IMR-90 (cell line): ENCODE measurements around the gene YBX2. TPM values are rescaled to one million over a fixed set of nuclear protein-coding genes. Genes with fewer than 3 reads are reported as not detected.

ENCODE experiments used
- ATAC-seq: fragments of 200-7000 bp; cut with Tn5 transposase; 2 replicates; pipeline ENCODE4 v1.9.1; 2020; ENCODE audit warnings: low read depth, mild to moderate bottlenecking, moderate library complexity
- BruUV-seq: library from RNA; stranded (reverse); fragments of 400-500 nt; replicated peaks from 2 replicates; lab custom pipeline; 2021; lab: Mats Ljungman, UMichigan
- CTCF ChIA-PET: fragments of 300-600 bp; formaldehyde crosslinking; extraction: SDS; loops from one replicate; lab custom pipeline; 2021; ENCODE audit warnings: antibody characterized with exemption; lab: Yijun Ruan, JAX
- POLR2A ChIA-PET: fragments of 300-600 bp; sonication (Branson Sonifier 250); formaldehyde crosslinking; loops from one replicate; lab custom pipeline; 2022; ENCODE audit warnings: antibody characterized with exemption; ENCODE audit not compliant: unreplicated experiment; lab: Charles Lee
- DNase-seq: peaks from one replicate; pipeline ENCODE4 v3.0.0; 2013
- H2AFZ ChIP-seq: replicated peaks from 2 replicates; pipeline ENCODE3; 2013; ENCODE audit warnings: low read length, mild to moderate bottlenecking; ENCODE audit not compliant: poor library complexity
- H2AK5ac ChIP-seq: 2 replicates; pipeline ENCODE4 v1.6.1; 2013; ENCODE audit warnings: low read depth, low read length, inconsistent platforms
- H2AK9ac ChIP-seq: replicated peaks from 2 replicates; pipeline ENCODE3; 2013; ENCODE audit warnings: mild to moderate bottlenecking, low read depth, low read length, moderate library complexity; ENCODE audit not compliant: poor library complexity
- H2BK120ac ChIP-seq: 2 replicates; pipeline ENCODE4 v1.6.1; 2013; ENCODE audit warnings: low read depth, low read length, inconsistent platforms
- H2BK15ac ChIP-seq: 3 replicates; pipeline ENCODE4 v1.6.1; 2013; ENCODE audit warnings: low read depth, low read length, inconsistent platforms
- H2BK20ac ChIP-seq: 2 replicates; pipeline ENCODE4 v1.6.1; 2013; ENCODE audit warnings: low read depth, mild to moderate bottlenecking, inconsistent platforms, low read length, moderate library complexity
- H2BK5ac ChIP-seq: 2 replicates; pipeline ENCODE4 v1.6.1; 2013; ENCODE audit warnings: mild to moderate bottlenecking, low read depth, low read length, inconsistent platforms; ENCODE audit not compliant: poor library complexity, severe bottlenecking
- H3K14ac ChIP-seq: replicated peaks from 2 replicates; pipeline ENCODE4 v1.6.1; 2013; ENCODE audit warnings: low read depth, low read length, inconsistent platforms
- H3K18ac ChIP-seq: 2 replicates; pipeline ENCODE4 v1.6.1; 2013; ENCODE audit warnings: low read depth, low read length, control low read depth
- H3K23ac ChIP-seq: 2 replicates; pipeline ENCODE4 v1.6.1; 2013; ENCODE audit warnings: low read depth, low read length, inconsistent platforms
- H3K27ac ChIP-seq: 2 replicates; pipeline ENCODE4 v1.5.1; 2013; ENCODE audit warnings: mild to moderate bottlenecking, control low read depth, low read length; ENCODE audit not compliant: insufficient read depth
- H3K27me3 ChIP-seq: 2 replicates; pipeline ENCODE4 v1.6.1; 2013; ENCODE audit warnings: low read length; ENCODE audit not compliant: control insufficient read depth, insufficient read depth
- H3K36me3 ChIP-seq: 2 replicates; pipeline ENCODE4 v1.6.1; 2013; ENCODE audit warnings: low read length, mixed read lengths; ENCODE audit not compliant: control insufficient read depth, insufficient read depth
- H3K4ac ChIP-seq: 2 replicates; pipeline ENCODE4 v1.6.1; 2013; ENCODE audit warnings: low read depth, low read length, inconsistent platforms
- H3K4me1 ChIP-seq: 2 replicates; pipeline ENCODE4 v1.6.1; 2013; ENCODE audit warnings: low read length, mixed read lengths; ENCODE audit not compliant: control insufficient read depth, insufficient read depth
- H3K4me2 ChIP-seq: 2 replicates; pipeline ENCODE4 v1.6.1; 2013; ENCODE audit warnings: low read depth, mild to moderate bottlenecking, control low read depth, low read length, moderate library complexity
- H3K4me3 ChIP-seq: 2 replicates; pipeline ENCODE4 v1.5.1; 2013; ENCODE audit warnings: low read depth, mild to moderate bottlenecking, control low read depth, low read length, moderate library complexity; ENCODE audit not compliant: insufficient read depth
- H3K56ac ChIP-seq: 2 replicates; pipeline ENCODE4 v1.6.1; 2013; ENCODE audit warnings: low read length, inconsistent platforms; ENCODE audit not compliant: insufficient read depth; ENCODE audit errors: extremely low read depth
- H3K79me1 ChIP-seq, 2 experiments: 2 replicates each; pipeline ENCODE4 v1.6.1; 2013; ENCODE audit warnings: low read length in 2 of 2, inconsistent platforms in 1 of 2, low read depth in 1 of 2
- H3K9ac ChIP-seq: 2 replicates; pipeline ENCODE4 v1.6.1; 2013; ENCODE audit warnings: low read depth, low read length, control low read depth
- H3K9me1 ChIP-seq: 2 replicates; pipeline ENCODE4 v1.6.1; 2013; ENCODE audit warnings: low read length, inconsistent platforms; ENCODE audit not compliant: insufficient read depth
- H3K9me3 ChIP-seq: 2 replicates; pipeline ENCODE4 v1.6.1; 2013; ENCODE audit warnings: low read length; ENCODE audit not compliant: control insufficient read depth, insufficient read depth
- H4K20me1 ChIP-seq: 2 replicates; pipeline ENCODE4 v1.6.1; 2013; ENCODE audit warnings: low read length, inconsistent platforms; ENCODE audit not compliant: insufficient read depth
- H4K5ac ChIP-seq: 2 replicates; pipeline ENCODE4 v1.6.1; 2013; ENCODE audit warnings: mild to moderate bottlenecking, low read depth, low read length, control low read depth
- H4K8ac ChIP-seq, 2 experiments: 2 replicates each; pipeline ENCODE4 v1.6.1; 2013; ENCODE audit warnings: low read depth in 2 of 2, low read length in 2 of 2, control low read depth in 1 of 2, inconsistent platforms in 1 of 2
- H4K91ac ChIP-seq: 2 replicates; pipeline ENCODE4 v1.6.1; 2013; ENCODE audit warnings: low read depth, low read length, inconsistent platforms; ENCODE audit not compliant: insufficient read depth
- BHLHE40 ChIP-seq: fragments of 150-350 bp; IDR thresholded peaks from 2 replicates; pipeline ENCODE4 v1.6.1; 2016; ENCODE audit warnings: mild to moderate bottlenecking, low read depth, low read length
- CEBPB ChIP-seq: IDR thresholded peaks from 2 replicates; pipeline ENCODE4 v1.6.1; 2012; ENCODE audit warnings: low read depth, low read length, improper control_type of control experiment
- CHD1 ChIP-seq: IDR thresholded peaks from 2 replicates; pipeline ENCODE4 v1.6.1; 2012; ENCODE audit warnings: low read depth, low read length, improper control_type of control experiment
- CTCF ChIP-seq: conservative IDR thresholded peaks from 2 replicates; pipeline ENCODE4 v1.5.1; 2012; ENCODE audit warnings: mild to moderate bottlenecking, low read depth, low read length, improper control_type of control experiment
- ELK1 ChIP-seq: fragments of 150-350 bp; IDR thresholded peaks from 2 replicates; pipeline ENCODE4 v1.6.1; 2016; ENCODE audit warnings: low read depth, mild to moderate bottlenecking, low read length, moderate library complexity, borderline replicate concordance
- FOS ChIP-seq: fragments of 150-350 bp; IDR thresholded peaks from 2 replicates; pipeline ENCODE4 v1.6.1; 2016; ENCODE audit warnings: low read depth, low read length
- MAFK ChIP-seq: IDR thresholded peaks from 2 replicates; pipeline ENCODE4 v1.6.1; 2012; ENCODE audit warnings: low read depth, low read length, improper control_type of control experiment
- MXI1 ChIP-seq: IDR thresholded peaks from 2 replicates; pipeline ENCODE4 v1.6.1; 2012; ENCODE audit warnings: low read depth, mild to moderate bottlenecking, low read length, moderate library complexity, borderline replicate concordance
- NFE2L2 ChIP-seq: fragments of 150-350 bp; IDR thresholded peaks from 2 replicates; pipeline ENCODE4 v1.6.1; 2016; ENCODE audit warnings: low read depth, mild to moderate bottlenecking, low read length
- POLR2A ChIP-seq: IDR thresholded peaks from 2 replicates; pipeline ENCODE4 v1.6.1; 2012; ENCODE audit warnings: mild to moderate bottlenecking, low read depth, low read length
- RAD21 ChIP-seq: IDR thresholded peaks from 2 replicates; pipeline ENCODE4 v1.6.1; 2012; ENCODE audit warnings: low read length, improper control_type of control experiment
- RCOR1 ChIP-seq: IDR thresholded peaks from 2 replicates; pipeline ENCODE4 v1.6.1; 2012; ENCODE audit warnings: mild to moderate bottlenecking, low read length, improper control_type of control experiment; ENCODE audit not compliant: insufficient replicate concordance
- RFX5 ChIP-seq: IDR thresholded peaks from 2 replicates; pipeline ENCODE4 v1.8.0; 2012; ENCODE audit warnings: low read depth, mild to moderate bottlenecking, low read length, moderate library complexity
- SMC3 ChIP-seq: fragments of 150-350 bp; IDR thresholded peaks from 2 replicates; pipeline ENCODE4 v1.6.1; 2016; ENCODE audit warnings: low read depth, mild to moderate bottlenecking, antibody characterized with exemption, low read length, moderate library complexity
- WGBS, 2 experiments: methylation state at CpG; one replicate each; pipeline versions ENCODE4 v1.1.5 to v1.1.7; 2013; ENCODE audit warnings: missing lambda C conversion rate in 2 of 2; ENCODE audit not compliant: insufficient read length in 1 of 2; ENCODE audit errors: extremely low coverage in 2 of 2; 5-methylcytosine and 5-hydroxymethylcytosine counted together
- dilution Hi-C: fragments of 300-500 bp; cut with HindIII; formaldehyde crosslinking; loops from one replicate; pipeline ENCODE4 v1.14.3; 2018; ENCODE audit warnings: low sequenced_read_pairs; ENCODE audit not compliant: unreplicated experiment
- in situ Hi-C: fragments of 300-500 bp; cut with MboI; formaldehyde crosslinking; loops from 3 replicates; pipeline ENCODE4 v1.14.3; 2019; ENCODE audit warnings: low sequenced_read_pairs, inconsistent platforms, mixed read lengths
- intact Hi-C: fragments of 100-400 bp; cut with micrococcal nuclease; formaldehyde crosslinking; loops from 2 replicates; pipeline ENCODE4 v1.10.0; 2022
- polyA plus RNA-seq, 3 experiments: library from polyadenylated mRNA; depleted of rRNA; stranded (reverse); fragments of >200 nt; gene quantifications; 2 replicates each; pipeline ENCODE4 v1.2.3, GENCODE V29; 2012; ENCODE audit warnings: low replicate concordance in 1 of 3
- total RNA-seq: library from RNA; depleted of rRNA; stranded (reverse); fragments of >200 nt; gene quantifications from 2 replicates; pipeline ENCODE4 v1.2.3, GENCODE V29; 2012

Gene YBX2
- total and polyA plus RNA-seq, 2 of the 4 experiments (the other 2 are of a cell fraction), result 0.17 TPM; not detected in 1

GRCh38 chr17:7266784-7267183, 27.7 kb downstream of the YBX2 start:
- ATAC-seq (peak; percentile 41), DNase-seq (peak; percentile 41)
- Histone ChIP-seq H3K4me2 (no peak overlapping the region), H3K27ac (no peak overlapping the region), H2AK9ac (peak overlapping the region; percentile 73), H2AK5ac (peak overlapping the region; percentile 41; the same call in 1 of the 2 replicates), H3K27me3 (peaks cover 6% of the 10 kb centered on the region; the same call in 1 of the 2 replicates), H4K91ac (peak overlapping the region; percentile 84), H3K36me3 (no peaks in the 10 kb centered on the region), H3K14ac (peak overlapping the region; percentile 60; the same call in 1 of the 2 replicates), H2BK5ac (peak overlapping the region; percentile 34), H3K4me1 (peaks cover 10% of the 10 kb centered on the region), H2BK120ac (peak overlapping the region; percentile 80; the same call in 1 of the 2 replicates), H2BK20ac (peak overlapping the region; percentile 75), H3K9me1 (peaks cover 10% of the 10 kb centered on the region), H4K20me1 (no peaks in the 10 kb centered on the region), H3K4ac (peak overlapping the region; percentile 88; the same call in 1 of the 2 replicates), H4K5ac (no peak overlapping the region), H3K9ac (no peak overlapping the region), H3K23ac (no peak overlapping the region), H3K9me3 (no peaks in the 10 kb centered on the region), H3K56ac (no peak overlapping the region), H3K4me3 (no peak overlapping the region), H3K18ac (no peak overlapping the region; the same call in 1 of the 2 replicates), H2BK15ac (peak overlapping the region; percentile 36; the same call in 2 of the 3 replicates), H2AFZ (peak overlapping the region; percentile 61), H3K79me1 (no peaks in the 10 kb centered on the region), H4K8ac (peak overlapping the region in 1 of 2 experiments; percentile 76; a peak in 2 of 4 replicates)
- whole genome bisulfite sequencing, 2 experiments, result no CpG with 5 or more reads among the region's 1 CpG
- in situ Hi-C loops, result no loop called here
- intact Hi-C loops, result no loop called here
- no TSS peak for BruUV-seq
- TF ChIP-seq POLR2A, result no peak
- TF ChIP-seq RAD21, result no peak
- TF ChIP-seq RFX5, result no peak
- no peak for TF ChIP-seq FOS
- no peak for TF ChIP-seq CEBPB
- no peak for TF ChIP-seq BHLHE40
- no peak for TF ChIP-seq MXI1
- TF ChIP-seq NFE2L2, result no peak
- no peak for TF ChIP-seq CHD1
- no peak for TF ChIP-seq ELK1
- no peak for TF ChIP-seq CTCF
- no peak for TF ChIP-seq SMC3
- TF ChIP-seq RCOR1, result no peak
- no peak for TF ChIP-seq MAFK
- dilution Hi-C loops, result no loop called here
- CTCF ChIA-PET, result interaction anchor here (0.7 kb wide), 1 partner anchor 89 kb away, joined by 3 read pairs; no protein-coding TSS in a partner anchor
- POLR2A ChIA-PET, result no interaction called here
